Measurements from ENCODE around the gene ALX3.

The ALX3 gene

DNA sequence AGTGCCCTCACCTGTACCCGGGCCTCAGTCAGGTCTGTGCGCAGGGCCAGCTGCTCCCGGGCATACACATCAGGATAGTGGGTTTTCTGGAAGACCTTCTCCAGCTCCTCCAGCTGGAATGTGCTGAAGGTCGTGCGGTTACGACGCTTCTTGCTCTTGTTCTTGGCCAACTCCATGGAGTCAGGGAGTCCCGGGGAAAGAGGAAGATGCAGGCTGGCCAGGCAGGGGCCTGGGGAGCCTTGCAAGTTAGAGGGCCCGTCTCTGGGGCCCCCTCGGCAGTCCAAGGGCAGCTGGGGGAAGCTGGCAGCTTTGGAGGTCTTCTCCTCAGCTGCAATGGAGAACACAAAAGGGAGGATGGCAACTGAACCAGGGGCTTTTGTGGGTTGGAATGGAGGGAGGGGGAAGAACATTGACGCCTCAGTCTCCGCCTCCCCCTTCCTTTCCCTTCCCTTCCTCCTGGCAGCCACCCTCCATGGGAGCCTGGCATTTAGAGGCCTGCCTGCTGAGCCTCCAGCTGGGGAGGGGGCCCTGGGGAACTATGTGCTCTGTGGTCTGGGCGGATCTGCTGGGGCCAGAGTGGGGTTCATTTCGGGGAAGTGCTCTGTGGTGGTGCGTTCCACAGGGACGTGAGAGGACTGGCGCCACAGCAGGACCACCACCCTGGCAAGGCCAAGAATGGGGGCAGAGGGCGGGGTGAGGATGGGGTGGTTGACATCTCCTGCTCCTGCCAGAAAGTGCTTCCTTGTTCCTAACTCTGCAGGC is 5.7 kb downstream of the ALX3 start:
- H3K4me3 ChIP-seq (ENCODE audit: low read depth, low read length) = no peak overlapping the region
- TF ChIP-seq, protein P1, sequence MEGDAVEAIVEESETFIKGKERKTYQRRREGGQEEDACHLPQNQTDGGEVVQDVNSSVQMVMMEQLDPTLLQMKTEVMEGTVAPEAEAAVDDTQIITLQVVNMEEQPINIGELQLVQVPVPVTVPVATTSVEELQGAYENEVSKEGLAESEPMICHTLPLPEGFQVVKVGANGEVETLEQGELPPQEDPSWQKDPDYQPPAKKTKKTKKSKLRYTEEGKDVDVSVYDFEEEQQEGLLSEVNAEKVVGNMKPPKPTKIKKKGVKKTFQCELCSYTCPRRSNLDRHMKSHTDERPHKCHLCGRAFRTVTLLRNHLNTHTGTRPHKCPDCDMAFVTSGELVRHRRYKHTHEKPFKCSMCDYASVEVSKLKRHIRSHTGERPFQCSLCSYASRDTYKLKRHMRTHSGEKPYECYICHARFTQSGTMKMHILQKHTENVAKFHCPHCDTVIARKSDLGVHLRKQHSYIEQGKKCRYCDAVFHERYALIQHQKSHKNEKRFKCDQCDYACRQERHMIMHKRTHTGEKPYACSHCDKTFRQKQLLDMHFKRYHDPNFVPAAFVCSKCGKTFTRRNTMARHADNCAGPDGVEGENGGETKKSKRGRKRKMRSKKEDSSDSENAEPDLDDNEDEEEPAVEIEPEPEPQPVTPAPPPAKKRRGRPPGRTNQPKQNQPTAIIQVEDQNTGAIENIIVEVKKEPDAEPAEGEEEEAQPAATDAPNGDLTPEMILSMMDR (IDR thresholded peaks at IDR 0.05; ENCODE audit: low read depth, low read length) = no peak

DNA sequence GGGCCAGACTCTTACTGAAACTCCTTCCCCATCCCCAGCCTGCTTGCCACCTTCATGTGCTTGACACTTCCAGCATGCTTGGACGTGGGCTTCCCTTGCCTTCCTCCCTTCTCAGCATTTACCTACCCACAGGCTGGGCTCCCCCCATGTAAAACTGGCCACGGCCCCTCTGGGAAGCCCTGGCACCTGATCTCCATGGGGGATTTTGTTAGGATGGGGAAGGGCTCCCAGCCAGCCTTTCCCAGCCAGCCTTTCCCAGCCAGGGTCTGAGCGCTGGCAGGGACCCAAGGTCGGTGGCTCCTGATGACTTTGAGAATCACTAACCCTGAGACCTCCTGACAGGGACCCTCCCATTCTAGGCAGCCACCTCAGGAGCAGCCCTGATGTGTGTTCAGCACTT is 6.7 kb downstream of the ALX3 start:
- TF ChIP-seq, protein P1 (IDR thresholded peaks at IDR 0.05; ENCODE audit: low read depth, low read length) = no peak
- no peak overlapping the region for H3K4me3 ChIP-seq (ENCODE audit: low read depth, low read length)

DNA sequence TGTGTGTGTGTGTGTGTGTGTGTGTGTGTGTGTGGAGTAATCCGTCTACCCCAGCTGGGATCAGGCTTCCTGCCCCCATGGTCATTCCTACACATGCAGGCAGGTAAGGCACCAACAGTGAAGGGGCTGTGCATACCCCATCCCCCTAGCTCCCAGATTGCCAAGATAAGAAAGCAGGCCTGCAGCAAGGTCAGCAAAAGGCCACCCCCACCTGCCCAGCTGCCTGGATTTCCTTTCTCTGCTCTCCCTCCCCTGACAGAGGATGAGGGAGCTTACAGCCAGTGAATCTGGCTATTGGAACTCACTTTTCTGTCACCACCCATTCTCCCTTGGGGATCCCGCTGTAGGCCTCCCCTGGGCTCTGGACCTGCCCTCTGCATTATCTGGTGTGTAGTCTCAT is 7.9 kb downstream of the ALX3 start:
- TF ChIP-seq, protein P1 (IDR thresholded peaks at IDR 0.05; ENCODE audit: low read depth, low read length) = no peak

DNA sequence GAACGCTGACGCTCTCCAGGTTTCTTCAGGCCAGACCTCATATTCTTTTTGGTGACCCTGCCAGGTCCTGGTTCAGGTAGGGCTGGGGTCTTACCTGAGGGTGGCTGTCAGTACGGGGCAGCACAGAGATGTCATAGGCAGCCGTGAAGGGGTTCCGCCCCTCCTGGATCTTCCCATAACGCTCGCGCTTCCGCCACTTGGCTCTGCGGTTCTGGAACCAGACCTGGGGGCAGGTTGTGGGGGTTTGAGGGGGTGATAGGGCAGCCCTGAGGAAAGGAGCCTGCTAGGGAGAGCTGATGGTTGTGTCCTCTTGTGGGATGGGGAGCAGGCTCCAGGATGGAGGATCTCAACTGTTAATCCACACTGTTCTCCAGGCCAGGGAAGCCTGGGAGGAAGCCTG is 9.1 kb downstream of the ALX3 start:
- TF ChIP-seq, protein P1 (IDR thresholded peaks at IDR 0.05; ENCODE audit: low read depth, low read length) = no peak
- no peak overlapping the region for H3K4me3 ChIP-seq (ENCODE audit: low read depth, low read length)

More for the DNA sequence above, 7.9 kb downstream of the ALX3 start:
- H3K4me3 ChIP-seq (ENCODE audit: low read depth, low read length) = no peak overlapping the region

DNA sequence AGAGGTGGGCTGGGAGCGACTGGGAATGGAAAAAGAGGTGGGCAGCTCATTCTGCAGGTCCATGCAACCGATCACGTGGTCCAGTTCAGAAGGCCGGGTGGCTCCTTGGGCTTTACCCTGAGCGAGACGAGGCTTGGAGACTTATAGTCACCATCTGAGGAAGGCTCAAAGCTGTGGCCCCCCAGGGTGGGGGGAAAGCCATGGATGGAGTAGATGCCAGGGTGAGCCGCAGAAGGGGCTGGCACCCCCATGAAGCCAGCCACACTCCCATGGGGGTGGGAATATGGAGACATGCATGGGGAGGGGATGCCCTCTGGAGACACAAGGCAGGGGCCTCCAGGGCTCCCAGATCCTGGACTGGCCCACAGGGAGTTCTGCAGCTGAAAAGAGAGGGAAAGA is 9.8 kb downstream of the ALX3 start:
- TF ChIP-seq, protein P1 (IDR thresholded peaks at IDR 0.05; ENCODE audit: low read depth, low read length) = 0 out of 2 replicates have a peak, but pooled peaks have one; percentile 7
- no peak overlapping the region for H3K4me3 ChIP-seq (ENCODE audit: low read depth, low read length)

DNA sequence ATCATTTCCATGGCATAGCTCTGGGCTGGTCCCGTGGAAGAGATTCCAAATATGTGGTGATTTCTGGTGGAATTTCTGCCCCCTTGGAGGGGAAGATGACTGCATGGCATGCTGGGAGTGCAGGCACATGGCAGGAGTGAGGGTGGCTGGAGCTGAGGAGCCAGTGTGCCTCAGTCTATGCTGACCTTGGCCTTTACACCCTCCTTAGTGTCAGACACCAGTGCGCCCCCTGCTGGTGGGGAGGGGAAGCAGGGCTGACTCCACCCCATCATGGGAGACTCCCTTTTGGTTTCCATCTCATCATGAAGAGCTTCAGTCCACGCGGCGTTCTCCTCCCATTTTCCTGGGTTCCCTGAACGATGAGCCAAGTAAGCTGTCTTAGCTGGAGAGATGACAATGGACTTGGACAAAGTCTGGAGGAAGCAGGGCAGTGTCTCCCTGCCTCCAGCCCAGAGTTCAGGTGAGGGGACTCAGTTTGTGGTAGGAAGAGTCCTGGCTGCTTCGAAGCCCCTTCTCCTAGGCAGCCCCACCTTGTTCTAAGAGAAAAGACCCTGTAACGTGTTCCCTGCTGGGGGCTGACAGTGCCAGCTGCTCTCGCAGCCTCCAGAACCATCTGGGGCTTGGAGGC is 10.3 kb downstream of the ALX3 start:
- H3K4me3 ChIP-seq (ENCODE audit: low read depth, low read length) = no peak overlapping the region
- TF ChIP-seq, protein P1 (IDR thresholded peaks at IDR 0.05; ENCODE audit: low read depth, low read length) = peak; percentile 80
